ENCODE results near the gene NADK2. TPM values are rescaled to one million over a fixed set of nuclear protein-coding genes. Genes with fewer than 3 reads are reported as not detected.
"Not testable (repeated sequence)": the region's sequence is repeated elsewhere in the genome, so short reads cannot be mapped to it uniquely, and the experiment has no call there.

NADK2 gene, protein sequence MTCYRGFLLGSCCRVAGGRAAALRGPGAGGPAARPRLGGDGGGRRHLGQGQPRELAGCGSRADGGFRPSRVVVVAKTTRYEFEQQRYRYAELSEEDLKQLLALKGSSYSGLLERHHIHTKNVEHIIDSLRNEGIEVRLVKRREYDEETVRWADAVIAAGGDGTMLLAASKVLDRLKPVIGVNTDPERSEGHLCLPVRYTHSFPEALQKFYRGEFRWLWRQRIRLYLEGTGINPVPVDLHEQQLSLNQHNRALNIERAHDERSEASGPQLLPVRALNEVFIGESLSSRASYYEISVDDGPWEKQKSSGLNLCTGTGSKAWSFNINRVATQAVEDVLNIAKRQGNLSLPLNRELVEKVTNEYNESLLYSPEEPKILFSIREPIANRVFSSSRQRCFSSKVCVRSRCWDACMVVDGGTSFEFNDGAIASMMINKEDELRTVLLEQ
- 1 to 10 TPM; 5.0 to 6.2 TPM for polyA plus RNA-seq

DNA sequence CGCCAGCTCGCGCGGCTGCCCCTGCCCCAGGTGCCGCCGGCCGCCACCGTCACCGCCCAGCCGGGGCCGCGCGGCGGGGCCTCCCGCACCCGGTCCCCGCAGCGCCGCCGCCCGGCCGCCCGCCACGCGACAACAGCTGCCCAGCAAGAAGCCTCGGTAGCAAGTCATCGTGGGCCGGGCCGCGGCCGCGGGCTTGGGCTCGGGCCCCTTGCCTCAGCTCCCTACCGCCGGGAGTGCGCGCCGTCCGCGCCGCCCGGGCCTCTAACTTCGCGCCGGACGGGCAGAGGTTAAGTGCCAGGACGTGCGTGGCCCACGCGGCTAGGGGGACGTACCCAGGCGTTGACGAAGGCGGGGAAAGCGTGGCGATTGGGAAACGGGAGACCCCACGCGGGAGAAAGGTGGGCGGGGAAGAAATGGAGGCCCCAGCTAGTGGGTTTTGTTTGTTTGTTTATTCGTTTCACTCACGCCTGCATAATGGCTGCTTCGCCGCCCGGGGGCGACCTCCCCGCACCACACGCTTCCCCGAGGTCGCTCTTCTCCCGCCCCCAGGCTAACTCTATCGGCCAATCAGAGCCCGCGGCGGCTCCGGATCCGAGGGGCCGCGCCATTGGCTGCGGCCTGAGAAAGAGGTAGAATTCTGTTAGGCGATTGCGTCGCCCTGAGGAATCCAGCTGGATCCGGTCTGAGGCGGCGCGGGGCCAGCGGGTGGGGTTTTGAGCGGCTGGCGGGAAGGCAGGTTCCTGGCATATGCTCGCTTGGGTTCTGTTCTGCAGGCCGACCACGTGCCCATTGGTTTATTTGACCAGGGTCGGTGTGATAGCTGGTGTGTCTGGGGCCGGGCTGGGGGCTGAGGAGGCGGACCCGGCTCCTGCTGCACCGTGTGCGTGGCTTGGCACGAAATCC is at the start of gene NADK2:
TSS of gene NADK2 (minus strand) at position 295 of the 903 bp plus-strand sequence. CDS start at position 168, 127 bp downstream.
- Histone ChIP-seq H3K27me3 (ENCODE audit: control insufficient read depth in 1 of 2, insufficient read depth in 2 of 2, low read length in 2 of 2) (no peaks in the 10 kb centered on the region), H3K27ac (ENCODE audit: low read depth in 2 of 2, low read length in 1 of 2) (peak within 1 kb of the TSS; percentile 93 to 95), H3K9me3 (ENCODE audit: control insufficient read depth in 2 of 2, insufficient read depth in 1 of 2, low read depth in 1 of 2, low read length in 1 of 2) (no peaks in the 10 kb centered on the region), H3K36me3 (ENCODE audit: control insufficient read depth in 2 of 2, insufficient read depth in 2 of 2, low read length in 1 of 2) (no peaks in the 10 kb centered on the region), H3K4me1 (ENCODE audit: control insufficient read depth in 2 of 2, insufficient read depth in 2 of 2, low read length in 1 of 2) (peaks cover 4 to 5% of the 10 kb centered on the region in 2 donors), H3K4me3 (ENCODE audit: low read depth in 1 of 2, low read length in 2 of 2) (peak within 1 kb of the TSS; percentile 83 to 93)
- 0% methylated on average over 92 to 100 of the region's 100 CpGs for WGBS, 2 donors

DNA sequence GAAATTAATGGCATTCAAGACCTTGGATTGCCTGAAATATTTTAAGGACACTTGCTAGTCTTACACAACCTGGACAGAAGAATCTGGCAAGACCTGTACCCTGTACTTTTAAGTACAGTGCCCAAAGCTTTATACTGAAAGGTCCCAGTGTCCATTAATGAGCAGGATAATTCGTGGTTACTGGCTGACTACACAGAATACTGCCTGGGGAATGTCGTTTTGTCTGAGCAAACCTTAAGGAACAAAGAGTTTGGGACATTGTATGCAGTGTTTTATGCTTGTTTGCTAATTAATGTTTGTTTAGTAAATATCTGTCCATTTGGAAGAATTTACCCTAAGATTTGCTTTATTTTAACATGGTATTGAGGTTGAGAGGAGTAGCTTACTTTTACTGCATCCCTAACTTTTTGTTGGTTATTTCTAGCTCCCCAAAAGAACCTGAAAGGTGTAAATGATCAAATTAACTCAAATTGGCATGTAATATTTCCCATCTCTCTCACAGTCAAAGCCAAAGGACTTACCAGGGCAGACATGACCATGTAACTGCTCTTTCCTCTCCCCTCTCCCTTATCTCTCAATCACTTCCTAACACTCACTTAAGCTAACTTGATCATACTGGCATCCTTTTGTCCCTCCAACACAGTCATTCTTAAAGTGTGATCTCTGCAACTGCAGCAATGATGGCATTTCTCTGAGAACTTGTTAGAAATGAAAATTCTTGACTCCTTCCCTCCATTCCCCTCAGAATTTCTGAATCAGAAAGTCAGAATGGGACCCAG is 44.3 kb upstream of the NADK2 start:
- Histone ChIP-seq H3K4me1 (ENCODE audit: control insufficient read depth in 2 of 2, insufficient read depth in 2 of 2, low read length in 1 of 2) (no peaks in the 10 kb centered on the region), H3K27me3 (ENCODE audit: control insufficient read depth in 1 of 2, insufficient read depth in 2 of 2, low read length in 2 of 2) (no peaks in the 10 kb centered on the region), H3K4me3 (ENCODE audit: low read depth in 1 of 2, low read length in 2 of 2) (no peak overlapping the region), H3K36me3 (ENCODE audit: control insufficient read depth in 2 of 2, insufficient read depth in 2 of 2, low read length in 1 of 2) (no peaks in the 10 kb centered on the region), H3K27ac (ENCODE audit: low read depth in 2 of 2, low read length in 1 of 2) (no peak overlapping the region), H3K9me3 (ENCODE audit: control insufficient read depth in 2 of 2, insufficient read depth in 1 of 2, low read depth in 1 of 2, low read length in 1 of 2) (no peaks in the 10 kb centered on the region)
- 31 to 43% methylated on average over 2 of the region's 2 CpGs for WGBS, 2 donors

DNA sequence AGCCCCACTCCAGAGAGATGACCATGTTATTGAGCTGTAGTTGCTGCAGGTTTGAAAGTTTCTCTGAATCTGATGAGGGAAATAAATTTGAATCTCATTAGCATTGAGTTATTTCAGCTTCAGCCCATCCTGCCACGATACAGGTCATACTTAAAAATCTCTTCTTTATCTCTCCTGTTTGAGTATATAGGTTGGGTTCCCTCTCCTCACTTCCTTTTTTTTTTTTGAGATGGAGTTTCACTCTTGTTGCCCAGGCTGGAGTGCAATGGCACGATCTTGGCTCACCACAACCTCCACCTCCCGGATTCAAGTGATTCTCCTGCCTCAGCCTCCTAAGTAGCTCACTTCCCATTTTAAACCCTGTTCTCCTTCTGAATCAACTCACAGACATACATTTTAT is 42.0 kb upstream of the NADK2 start:
- not testable (repeated sequence) for H3K27me3 ChIP-seq (ENCODE audit: control insufficient read depth in 1 of 2, insufficient read depth in 2 of 2, low read length in 2 of 2); H3K36me3 ChIP-seq (ENCODE audit: control insufficient read depth in 2 of 2, insufficient read depth in 2 of 2, low read length in 1 of 2); H3K9me3 ChIP-seq (ENCODE audit: control insufficient read depth in 2 of 2, insufficient read depth in 1 of 2, low read depth in 1 of 2, low read length in 1 of 2); H3K4me3 ChIP-seq (ENCODE audit: low read depth in 1 of 2, low read length in 2 of 2); H3K4me1 ChIP-seq (ENCODE audit: control insufficient read depth in 2 of 2, insufficient read depth in 2 of 2, low read length in 1 of 2); H3K27ac ChIP-seq (ENCODE audit: low read depth in 2 of 2, low read length in 1 of 2)
- WGBS, 2 donors = 85 to 87% methylated on average over 3 of the region's 3 CpGs

DNA sequence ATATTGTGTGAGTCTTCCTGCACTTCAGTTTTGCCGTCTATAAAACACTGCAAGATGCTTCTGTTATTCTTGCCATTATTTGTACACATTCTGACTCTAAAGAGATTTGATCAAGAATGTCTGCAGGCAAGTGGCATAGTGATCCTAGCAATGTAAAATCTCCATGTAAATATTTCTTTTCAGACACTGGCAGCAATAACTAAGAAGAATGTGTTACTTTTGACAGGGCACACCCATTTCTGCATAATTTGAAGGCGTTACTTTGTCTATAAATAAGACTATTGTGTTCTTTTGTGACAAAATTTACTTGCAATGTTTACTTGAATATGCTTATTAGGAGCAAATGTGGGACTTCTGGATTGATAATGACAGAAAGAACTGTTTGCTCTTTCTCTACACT is 39.9 kb upstream of the NADK2 start:
- Histone ChIP-seq H3K27me3 (ENCODE audit: control insufficient read depth in 1 of 2, insufficient read depth in 2 of 2, low read length in 2 of 2) (no peaks in the 10 kb centered on the region), H3K4me3 (ENCODE audit: low read depth in 1 of 2, low read length in 2 of 2) (no peak overlapping the region), H3K4me1 (ENCODE audit: control insufficient read depth in 2 of 2, insufficient read depth in 2 of 2, low read length in 1 of 2) (no peaks in the 10 kb centered on the region), H3K27ac (ENCODE audit: low read depth in 2 of 2, low read length in 1 of 2) (no peak overlapping the region), H3K36me3 (ENCODE audit: control insufficient read depth in 2 of 2, insufficient read depth in 2 of 2, low read length in 1 of 2) (no peaks in the 10 kb centered on the region), H3K9me3 (ENCODE audit: control insufficient read depth in 2 of 2, insufficient read depth in 1 of 2, low read depth in 1 of 2, low read length in 1 of 2) (no peaks in the 10 kb centered on the region)
- WGBS, 2 donors = 64 to 65% methylated on average over 2 of the region's 2 CpGs

DNA sequence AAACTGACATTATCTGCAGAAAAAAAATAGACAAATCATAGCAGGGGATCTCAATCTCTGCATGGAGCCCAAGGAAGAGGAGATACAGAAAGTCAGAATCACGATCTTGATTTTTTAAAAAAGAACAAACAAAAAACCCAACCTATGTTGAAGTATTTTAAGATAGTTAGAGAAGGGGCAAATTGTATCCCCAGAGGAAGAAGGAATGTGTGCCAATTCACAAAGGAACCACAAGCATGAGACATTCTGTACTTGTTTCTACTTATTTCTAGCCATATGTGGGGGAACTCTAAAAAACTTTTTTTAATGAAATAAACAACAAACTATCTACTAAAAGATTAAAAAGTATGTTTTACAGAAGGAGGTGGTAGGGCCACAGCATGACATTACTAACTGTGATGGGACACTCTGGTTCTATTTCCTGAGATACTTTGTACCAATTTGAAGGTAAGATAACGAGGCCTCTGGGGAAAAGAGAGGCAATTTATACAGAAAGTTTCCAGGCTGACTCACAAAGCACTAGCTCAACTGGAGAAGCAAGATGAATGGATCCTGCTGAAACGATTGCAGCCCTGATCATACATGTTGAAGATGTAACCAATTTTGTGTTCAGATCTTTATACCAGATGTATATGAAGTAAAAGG is 37.5 kb upstream of the NADK2 start:
- H3K4me3 ChIP-seq (ENCODE audit: low read depth in 1 of 2, low read length in 2 of 2) = no peak overlapping the region
- H3K36me3 ChIP-seq (ENCODE audit: control insufficient read depth in 2 of 2, insufficient read depth in 2 of 2, low read length in 1 of 2) = no peaks in the 10 kb centered on the region
- H3K9me3 ChIP-seq (ENCODE audit: control insufficient read depth in 2 of 2, insufficient read depth in 1 of 2, low read depth in 1 of 2, low read length in 1 of 2) = no peaks in the 10 kb centered on the region
- no peaks in the 10 kb centered on the region for H3K4me1 ChIP-seq (ENCODE audit: control insufficient read depth in 2 of 2, insufficient read depth in 2 of 2, low read length in 1 of 2)
- H3K27ac ChIP-seq (ENCODE audit: low read depth in 2 of 2, low read length in 1 of 2) = no peak overlapping the region
- no peaks in the 10 kb centered on the region for H3K27me3 ChIP-seq (ENCODE audit: control insufficient read depth in 1 of 2, insufficient read depth in 2 of 2, low read length in 2 of 2)
- 44 to 53% methylated on average over 3 of the region's 3 CpGs for WGBS, 2 donors

DNA sequence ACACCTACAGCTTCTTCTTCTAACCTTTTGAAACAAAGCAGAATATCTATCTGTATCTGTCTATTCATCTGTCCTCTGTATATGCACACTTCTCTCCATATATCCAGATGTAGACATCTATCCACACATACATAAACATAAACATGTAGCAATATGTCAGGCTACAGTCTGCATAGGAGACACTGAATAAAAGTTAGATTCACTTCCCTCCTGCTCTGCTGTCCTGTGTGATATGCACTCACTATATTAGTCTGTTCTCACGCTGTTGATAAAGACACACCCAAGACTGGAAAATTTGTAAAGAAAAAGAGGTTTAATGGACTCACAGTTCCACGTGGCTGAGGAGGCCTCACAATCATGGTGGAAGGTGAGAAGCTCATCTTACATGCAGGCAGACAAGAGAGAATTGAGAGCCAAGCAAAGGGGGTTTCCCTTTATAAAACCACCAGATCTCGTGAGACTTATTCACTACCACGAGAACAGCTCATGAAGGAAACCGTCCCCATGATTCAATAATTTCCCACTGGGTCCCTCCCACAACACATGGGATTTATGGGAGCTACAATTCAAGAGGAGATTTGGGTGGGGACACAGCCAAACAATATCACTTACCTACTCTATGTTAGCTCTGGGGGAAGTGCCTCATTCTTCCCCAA is 35.9 kb upstream of the NADK2 start:
- no peaks in the 10 kb centered on the region for H3K9me3 ChIP-seq (ENCODE audit: control insufficient read depth in 2 of 2, insufficient read depth in 1 of 2, low read depth in 1 of 2, low read length in 1 of 2)
- H3K4me1 ChIP-seq (ENCODE audit: control insufficient read depth in 2 of 2, insufficient read depth in 2 of 2, low read length in 1 of 2) = no peaks in the 10 kb centered on the region
- no peak overlapping the region for H3K27ac ChIP-seq (ENCODE audit: low read depth in 2 of 2, low read length in 1 of 2)
- no peaks in the 10 kb centered on the region for H3K27me3 ChIP-seq (ENCODE audit: control insufficient read depth in 1 of 2, insufficient read depth in 2 of 2, low read length in 2 of 2)
- H3K36me3 ChIP-seq (ENCODE audit: control insufficient read depth in 2 of 2, insufficient read depth in 2 of 2, low read length in 1 of 2) = no peaks in the 10 kb centered on the region
- WGBS, 2 donors = 71 to 77% methylated on average over 5 of the region's 5 CpGs
- H3K4me3 ChIP-seq (ENCODE audit: low read depth in 1 of 2, low read length in 2 of 2) = no peak overlapping the region

DNA sequence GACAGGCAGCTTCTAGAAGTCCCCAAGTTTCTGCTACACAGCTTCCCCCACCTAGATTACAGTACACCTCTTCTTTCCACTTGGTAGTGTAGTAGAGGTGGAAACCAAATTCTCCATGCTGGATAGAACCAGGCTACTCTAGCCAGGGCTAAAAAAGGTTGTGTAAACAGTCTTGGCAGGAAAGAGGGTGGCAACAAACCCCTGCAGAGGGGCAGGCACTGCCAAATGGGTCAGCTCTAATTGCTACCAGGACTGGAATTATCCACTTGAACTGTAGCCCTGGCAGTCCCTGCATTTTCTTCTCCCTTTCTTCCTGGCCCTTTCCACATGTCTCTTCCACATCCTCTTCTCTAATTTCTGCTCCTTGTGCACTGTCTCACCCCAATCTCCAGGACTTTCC is 35.1 kb upstream of the NADK2 start:
- H3K36me3 ChIP-seq (ENCODE audit: control insufficient read depth in 2 of 2, insufficient read depth in 2 of 2, low read length in 1 of 2) = no peaks in the 10 kb centered on the region
- no peaks in the 10 kb centered on the region for H3K27me3 ChIP-seq (ENCODE audit: control insufficient read depth in 1 of 2, insufficient read depth in 2 of 2, low read length in 2 of 2)
- no peak overlapping the region for H3K4me3 ChIP-seq (ENCODE audit: low read depth in 1 of 2, low read length in 2 of 2)
- H3K4me1 ChIP-seq (ENCODE audit: control insufficient read depth in 2 of 2, insufficient read depth in 2 of 2, low read length in 1 of 2) = no peaks in the 10 kb centered on the region
- H3K9me3 ChIP-seq (ENCODE audit: control insufficient read depth in 2 of 2, insufficient read depth in 1 of 2, low read depth in 1 of 2, low read length in 1 of 2) = no peaks in the 10 kb centered on the region
- H3K27ac ChIP-seq (ENCODE audit: low read depth in 2 of 2, low read length in 1 of 2) = no peak overlapping the region

DNA sequence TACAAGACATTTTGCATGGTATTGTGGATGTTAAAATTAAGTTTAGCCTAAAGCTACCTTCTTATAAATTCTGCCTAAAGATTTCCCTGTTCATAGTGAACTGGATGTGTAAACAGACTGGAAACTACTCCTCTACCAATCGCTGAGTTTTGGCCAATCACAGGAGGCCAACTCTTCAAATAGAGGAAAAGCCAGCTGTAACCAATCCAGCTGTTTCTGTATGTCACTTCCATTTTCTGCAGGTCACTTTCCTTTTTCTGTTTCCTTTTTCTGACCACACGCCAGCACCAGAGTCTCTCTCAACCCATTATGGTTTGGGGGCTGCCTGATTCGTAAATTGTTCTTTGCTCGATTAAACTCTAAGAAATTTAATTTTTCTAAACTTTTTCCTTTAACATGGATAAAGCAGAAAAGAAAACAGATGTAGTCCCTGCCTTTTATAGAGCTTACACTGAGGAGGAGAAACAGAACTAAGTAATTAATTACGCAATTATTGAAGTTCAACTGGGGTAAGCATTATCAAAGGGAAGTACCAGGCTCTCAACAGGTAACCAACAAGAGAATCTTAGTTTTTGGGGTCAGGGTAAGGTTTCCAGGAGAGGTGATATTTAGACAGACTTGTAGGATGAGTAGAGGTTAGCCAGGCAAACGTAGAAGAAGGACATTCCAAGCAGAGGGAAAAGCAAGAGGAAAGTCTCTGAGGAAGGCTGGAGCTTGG is 32.2 kb upstream of the NADK2 start:
- Histone ChIP-seq H3K4me1 (ENCODE audit: control insufficient read depth in 2 of 2, insufficient read depth in 2 of 2, low read length in 1 of 2) (no peaks in the 10 kb centered on the region), H3K27me3 (ENCODE audit: control insufficient read depth in 1 of 2, insufficient read depth in 2 of 2, low read length in 2 of 2) (no peaks in the 10 kb centered on the region), H3K36me3 (ENCODE audit: control insufficient read depth in 2 of 2, insufficient read depth in 2 of 2, low read length in 1 of 2) (no peaks in the 10 kb centered on the region), H3K9me3 (ENCODE audit: control insufficient read depth in 2 of 2, insufficient read depth in 1 of 2, low read depth in 1 of 2, low read length in 1 of 2) (no peaks in the 10 kb centered on the region), H3K4me3 (ENCODE audit: low read depth in 1 of 2, low read length in 2 of 2) (no peak overlapping the region), H3K27ac (ENCODE audit: low read depth in 2 of 2, low read length in 1 of 2) (no peak overlapping the region)
- 75 to 77% methylated on average over 6 of the region's 6 CpGs for WGBS, 2 donors
